Right atrium auricular region (tissue), 2 donors: ENCODE results near the gene KANK2. TPM values are rescaled to one million over a fixed set of nuclear protein-coding genes. Genes with fewer than 3 reads are reported as not detected.
"Not testable (repeated sequence)": the region's sequence is repeated elsewhere in the genome, so short reads cannot be mapped to it uniquely, and the experiment has no call there.

ENCODE experiments used
- DNase-seq: peaks from one replicate; pipeline ENCODE4 v3.0.0-alpha.2; 2019; ENCODE audit warnings: low spot score
- H3K27ac ChIP-seq, 2 donors: fragments of 200-600 bp; sonication (generic); 1 replicate in 1 of 2; 2 replicates in 1 of 2; pipeline ENCODE4 v1.5.1; 2016 to 2019
- H3K27me3 ChIP-seq, 2 donors: fragments of 200-600 bp; sonication (generic); one replicate each; pipeline versions ENCODE4 v1.5.1 to v1.6.0; 2017 to 2019
- H3K36me3 ChIP-seq: fragments of 200-600 bp; sonication (generic); one replicate; pipeline ENCODE4 v1.5.1; 2016
- H3K4me1 ChIP-seq, 2 donors: fragments of 200-600 bp; sonication (generic); one replicate each; pipeline versions ENCODE4 v1.5.1 to v1.6.0; 2017 to 2019
- H3K4me3 ChIP-seq, 2 donors: fragments of 200-600 bp; sonication (generic); 1 replicate in 1 of 2; 2 replicates in 1 of 2; pipeline ENCODE4 v1.5.1; 2017 to 2019; ENCODE audit warnings: mild to moderate bottlenecking in 1 of 2, moderate library complexity in 1 of 2
- H3K9me3 ChIP-seq, 2 donors: fragments of 200-600 bp; sonication (generic); one replicate each; pipeline ENCODE4 v1.5.1; 2019
- CTCF ChIP-seq, 2 donors: fragments of 200-600 bp; sonication (generic); IDR thresholded peaks; one replicate each; pipeline ENCODE4 v1.5.1; 2019; ENCODE audit warnings: antibody characterized with exemption in 2 of 2
- total RNA-seq, 2 donors: library from RNA; depleted of rRNA; stranded (reverse); fragments of >200 nt; gene quantifications; one replicate each; pipeline ENCODE4 v1.1.0, GENCODE V29; 2016

KANK2 gene
- total RNA-seq, 2 donors from 2014 or later = 445 to 622 TPM

DNA sequence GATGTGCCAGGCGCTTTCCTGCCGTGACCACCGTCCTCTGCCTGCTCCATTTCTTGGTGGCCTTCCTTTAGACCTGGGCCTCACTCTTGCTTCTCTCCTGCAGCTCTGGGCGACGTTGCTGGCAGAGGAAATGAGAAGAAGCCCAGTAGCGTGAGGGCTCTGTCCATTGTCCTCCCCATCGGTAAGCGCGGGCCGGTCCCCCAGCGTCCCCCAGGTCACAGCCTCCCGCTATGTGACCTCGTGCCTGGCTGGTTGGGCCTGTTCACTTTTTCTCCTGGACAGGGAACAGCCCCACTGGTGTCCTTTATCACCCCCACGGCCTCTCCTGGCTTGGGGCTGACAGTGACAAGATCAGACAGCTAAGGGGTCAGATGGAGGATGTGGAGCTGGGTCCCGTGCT is 69.4 kb downstream of the KANK2 start:
- Histone ChIP-seq H3K9me3 (no peaks in the 10 kb centered on the region), H3K27ac (no peak overlapping the region), H3K27me3 (no peaks in the 10 kb centered on the region), H3K4me3 (no peak overlapping the region), H3K4me1 (peaks cover 0 to 7% of the 10 kb centered on the region in 2 donors), H3K36me3 (peaks cover 59% of the 10 kb centered on the region)
- no peak for TF ChIP-seq CTCF (IDR thresholded peaks at IDR 0.05)
- no peak for DNase-seq

DNA sequence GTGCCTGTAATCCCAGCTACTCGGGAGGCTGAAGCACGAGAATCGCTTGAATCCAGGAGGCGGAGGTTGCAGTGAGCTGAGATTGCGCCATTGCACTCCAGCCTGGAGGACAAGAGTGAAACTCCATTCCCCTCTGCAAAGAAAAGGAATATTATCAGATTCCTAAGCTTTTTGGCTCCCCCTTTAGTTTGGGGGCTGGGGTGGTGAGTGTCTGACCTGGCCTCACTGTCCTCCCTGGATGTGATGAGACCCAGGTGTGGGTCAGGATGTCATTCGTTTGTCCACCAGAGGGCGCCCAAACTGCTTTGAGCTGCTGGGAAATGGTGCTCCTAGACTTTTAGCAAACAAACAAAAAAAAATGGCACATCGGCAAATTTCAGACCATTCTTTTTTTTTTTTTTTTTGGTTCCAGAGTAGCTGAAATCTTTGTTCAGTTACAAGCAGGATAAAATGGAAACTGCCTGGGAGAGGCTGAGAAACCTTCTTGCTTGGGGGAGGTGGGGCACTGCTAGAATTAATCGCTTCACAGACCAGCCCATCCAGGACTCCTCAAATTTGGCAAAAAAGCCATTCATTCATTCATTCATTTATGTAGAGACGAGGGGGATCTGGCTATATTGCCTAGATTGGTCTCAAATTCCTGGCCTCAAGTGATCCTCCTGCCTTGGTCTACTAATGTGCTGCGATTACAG is 71.2 kb downstream of the KANK2 start:
- H3K4me3 ChIP-seq = no peak overlapping the region
- no peaks in the 10 kb centered on the region for H3K27me3 ChIP-seq
- DNase-seq = peak; percentile 88
- no peaks in the 10 kb centered on the region for H3K9me3 ChIP-seq
- no peak overlapping the region for H3K27ac ChIP-seq
- H3K36me3 ChIP-seq = peaks cover 54% of the 10 kb centered on the region
- peaks cover 0 to 6% of the 10 kb centered on the region in 2 donors for H3K4me1 ChIP-seq
- peak; percentile 64 to 71 for TF ChIP-seq CTCF (IDR thresholded peaks at IDR 0.05)

- H3K27ac ChIP-seq, DNase-seq, H3K27me3 ChIP-seq, H3K4me3 ChIP-seq, H3K4me1 ChIP-seq, H3K9me3 ChIP-seq: not testable (repeated sequence)
- peaks cover 52% of the 10 kb centered on the region for H3K36me3 ChIP-seq
These were observed 73.2 kb downstream of the KANK2 start for GRCh38 chr19:11124157-11124556.

DNA sequence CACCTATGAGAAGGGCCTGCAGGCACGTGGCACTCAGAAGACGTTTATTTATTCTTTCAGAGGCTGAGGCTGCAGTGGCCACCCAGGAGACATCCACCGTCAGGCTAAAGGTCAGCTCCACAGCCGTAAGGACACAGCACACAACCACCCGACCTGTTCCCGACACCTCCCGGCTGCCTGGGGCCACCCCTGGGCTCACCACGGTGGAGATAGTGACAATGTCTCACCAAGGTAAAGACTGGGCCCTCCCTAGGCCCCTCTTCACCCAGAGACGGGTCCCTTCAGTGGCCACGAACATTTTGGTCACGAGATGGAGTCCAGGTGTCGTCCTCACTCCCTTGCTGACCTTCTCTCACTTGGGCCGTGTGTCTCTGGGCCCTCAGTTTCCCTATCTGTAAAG is 74.2 kb downstream of the KANK2 start:
- Histone ChIP-seq H3K9me3 (no peaks in the 10 kb centered on the region), H3K4me1 (no peaks in the 10 kb centered on the region), H3K27me3 (no peaks in the 10 kb centered on the region), H3K27ac (no peak overlapping the region), H3K36me3 (peaks cover 46% of the 10 kb centered on the region), H3K4me3 (no peak overlapping the region)
- TF ChIP-seq CTCF (IDR thresholded peaks at IDR 0.05) = no peak
- DNase-seq = no peak

GRCh38 chr19:11121963-11122362 is 75.4 kb downstream of the KANK2 start:
- H3K4me1 ChIP-seq, DNase-seq, H3K27me3 ChIP-seq, H3K9me3 ChIP-seq, H3K27ac ChIP-seq, H3K4me3 ChIP-seq: not testable (repeated sequence)
- H3K36me3 ChIP-seq = peaks cover 46% of the 10 kb centered on the region

GRCh38 chr19:11116507-11116906 is 80.8 kb downstream of the KANK2 start:
- no peak for TF ChIP-seq CTCF (IDR thresholded peaks at IDR 0.05)
- peaks cover 58% of the 10 kb centered on the region for H3K36me3 ChIP-seq
- no peak for DNase-seq
- H3K4me3 ChIP-seq = no peak overlapping the region
- H3K9me3 ChIP-seq = no peaks in the 10 kb centered on the region
- no peaks in the 10 kb centered on the region for H3K27me3 ChIP-seq
- no peaks in the 10 kb centered on the region for H3K4me1 ChIP-seq
- no peak overlapping the region for H3K27ac ChIP-seq

DNA sequence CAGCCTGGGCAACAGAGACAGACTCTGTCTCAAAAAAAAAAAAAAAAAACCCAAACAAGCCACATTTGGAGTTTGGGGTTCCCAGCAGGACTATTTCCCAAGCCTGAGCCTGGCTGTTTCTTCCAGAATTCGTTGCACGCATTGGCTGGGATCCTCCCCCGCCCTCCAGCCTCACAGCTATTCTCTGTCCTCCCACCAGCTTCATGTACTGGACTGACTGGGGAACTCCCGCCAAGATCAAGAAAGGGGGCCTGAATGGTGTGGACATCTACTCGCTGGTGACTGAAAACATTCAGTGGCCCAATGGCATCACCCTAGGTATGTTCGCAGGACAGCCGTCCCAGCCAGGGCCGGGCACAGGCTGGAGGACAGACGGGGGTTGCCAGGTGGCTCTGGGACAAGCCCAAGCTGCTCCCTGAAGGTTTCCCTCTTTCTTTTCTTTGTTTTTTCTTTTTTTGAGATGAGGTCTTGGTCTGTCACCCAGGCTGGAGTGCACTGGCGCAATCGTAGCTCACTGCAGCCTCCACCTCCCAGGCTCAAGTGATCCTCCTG is 81.4 kb downstream of the KANK2 start:
- H3K27ac ChIP-seq = no peak overlapping the region
- no peak for TF ChIP-seq CTCF (IDR thresholded peaks at IDR 0.05)
- DNase-seq = no peak
- no peaks in the 10 kb centered on the region for H3K9me3 ChIP-seq
- no peak overlapping the region for H3K4me3 ChIP-seq
- H3K4me1 ChIP-seq = no peaks in the 10 kb centered on the region
- peaks cover 64% of the 10 kb centered on the region for H3K36me3 ChIP-seq
- no peaks in the 10 kb centered on the region for H3K27me3 ChIP-seq
